Neural cell (in vitro differentiated cells): Measurements from ENCODE around the gene PREX1. TPM values are rescaled to one million over a fixed set of nuclear protein-coding genes. Genes with fewer than 3 reads are reported as not detected.

Source experiments
- H2AFZ ChIP-seq: fragments of 200-600, 300-800 bp; sonication (generic), shearing (Covaris generic); 2 replicates; pipeline ENCODE4 v1.6.0; 2014; ENCODE audit warnings: low read depth, mild to moderate bottlenecking, antibody characterized with exemption, low read length, moderate library complexity
- H3F3A ChIP-seq: fragments of 200-600 bp; shearing (Covaris generic); 2 replicates; pipeline ENCODE4 v1.6.1; 2016; ENCODE audit warnings: mild to moderate bottlenecking, moderate library complexity, mixed read lengths, antibody characterized with exemption, low read length; ENCODE audit not compliant: insufficient read depth, poor library complexity, severe bottlenecking
- H3K27ac ChIP-seq: fragments of 200-600, 300-800 bp; sonication (generic), shearing (Covaris generic); 2 replicates; pipeline ENCODE4 v1.5.1; 2014; ENCODE audit warnings: mild to moderate bottlenecking, low read length, moderate library complexity
- H3K27me3 ChIP-seq: fragments of 300-800, 200-600 bp; sonication (generic), shearing (Covaris generic); 2 replicates; pipeline ENCODE4 v1.6.0; 2014; ENCODE audit warnings: mild to moderate bottlenecking, low read depth, low read length, moderate library complexity; ENCODE audit not compliant: insufficient read depth
- H3K36me3 ChIP-seq: fragments of 300-800, 200-600 bp; sonication (generic), shearing (Covaris generic); 2 replicates; pipeline ENCODE4 v1.5.1; 2014; ENCODE audit warnings: mild to moderate bottlenecking, antibody characterized with exemption, low read length, moderate library complexity; ENCODE audit not compliant: insufficient read depth
- H3K4me2 ChIP-seq: fragments of 300-800, 200-600 bp; sonication (generic), shearing (Covaris generic); 2 replicates; pipeline ENCODE4 v1.6.0; 2014; ENCODE audit warnings: mild to moderate bottlenecking, low read length
- H3K4me3 ChIP-seq: fragments of 300-800, 200-600 bp; sonication (generic), shearing (Covaris generic); 2 replicates; pipeline ENCODE4 v1.5.1; 2014; ENCODE audit warnings: mild to moderate bottlenecking, low read length, moderate library complexity
- H3K79me2 ChIP-seq: fragments of 200-600 bp; shearing (Covaris generic); replicated peaks from 2 replicates; pipeline ENCODE4 v1.6.0; 2014; ENCODE audit warnings: mild to moderate bottlenecking, low read length, moderate library complexity; ENCODE audit not compliant: insufficient read depth
- H3K9ac ChIP-seq: fragments of 300-800, 200-600 bp; sonication (generic), shearing (Covaris generic); 2 replicates; pipeline ENCODE4 v1.6.1; 2016; ENCODE audit warnings: mild to moderate bottlenecking, low read length, mixed read lengths
- H3K9me2 ChIP-seq: fragments of 200-600 bp; shearing (Covaris generic); 2 replicates; pipeline ENCODE4 v1.6.1; 2016; ENCODE audit warnings: mild to moderate bottlenecking, low read length, mixed read lengths; ENCODE audit not compliant: insufficient read depth
- H3K9me3 ChIP-seq: fragments of 200-600, 300-800 bp; sonication (generic), shearing (Covaris generic); 2 replicates; pipeline ENCODE4 v1.6.1; 2016; ENCODE audit warnings: mild to moderate bottlenecking, mixed run types, low read length, moderate library complexity, mixed read lengths
- H4K20me1 ChIP-seq: fragments of 200-600 bp; shearing (Covaris generic); 2 replicates; pipeline ENCODE4 v1.6.1; 2016; ENCODE audit warnings: mild to moderate bottlenecking, mixed run types; ENCODE audit not compliant: insufficient read depth
- EP300 ChIP-seq: fragments of 450-650 bp; conservative IDR thresholded peaks from 2 replicates; pipeline ENCODE4 v1.6.1; 2014; ENCODE audit warnings: antibody characterized with exemption, mild to moderate bottlenecking, moderate library complexity; ENCODE audit not compliant: poor library complexity, severe bottlenecking
- EZH2 ChIP-seq: fragments of 200-600, 300-800 bp; shearing (Covaris generic), sonication (generic); IDR thresholded peaks from 2 replicates; pipeline ENCODE4 v1.6.1; 2014; ENCODE audit warnings: antibody characterized with exemption, low read length, borderline replicate concordance, mild to moderate bottlenecking; ENCODE audit not compliant: insufficient read depth, poor library complexity, severe bottlenecking
- MXI1 ChIP-seq: fragments of 450-650 bp; conservative IDR thresholded peaks from 2 replicates; pipeline ENCODE4 v1.6.1; 2014; ENCODE audit warnings: antibody characterized with exemption, mild to moderate bottlenecking; ENCODE audit not compliant: poor library complexity, severe bottlenecking
- POLR2AphosphoS5 ChIP-seq: IDR thresholded peaks from 2 replicates; pipeline ENCODE4 v1.6.1; 2012
- RAD21 ChIP-seq: fragments of 450-650 bp; conservative IDR thresholded peaks from 2 replicates; pipeline ENCODE4 v1.6.1; 2014; ENCODE audit warnings: antibody characterized with exemption, mild to moderate bottlenecking, moderate library complexity
- SMC3 ChIP-seq: fragments of 450-650 bp; conservative IDR thresholded peaks from 2 replicates; pipeline ENCODE4 v1.6.1; 2014; ENCODE audit warnings: antibody characterized with exemption, mild to moderate bottlenecking, moderate library complexity; ENCODE audit not compliant: poor library complexity
- TAF1 ChIP-seq: IDR thresholded peaks from 2 replicates; pipeline ENCODE4 v1.6.1; 2012; ENCODE audit warnings: low read depth
- polyA plus RNA-seq: library from polyadenylated mRNA; depleted of rRNA; stranded (reverse); fragments of >200 nt; gene quantifications from 2 replicates; pipeline ENCODE4 v1.2.3, GENCODE V29; 2014
- TF ChIP-seq, protein P1 (sequence below): IDR thresholded peaks from 2 replicates; pipeline ENCODE4 v1.6.1; 2012; ENCODE audit warnings: borderline replicate concordance
- TF ChIP-seq, protein P2 (sequence below): fragments of 450-650 bp; IDR thresholded peaks from 2 replicates; pipeline ENCODE4 v1.5.1; 2014; ENCODE audit warnings: antibody characterized with exemption, mild to moderate bottlenecking, moderate library complexity; ENCODE audit not compliant: poor library complexity, severe bottlenecking

PREX1 gene
- polyA plus RNA-seq, 1 donor from 2014 or later, result 0.06 TPM

GRCh38 chr20:48644286-48644828 is 183.4 kb downstream of the PREX1 start:
- H3F3A ChIP-seq, result no peaks in the 10 kb centered on the region

DNA sequence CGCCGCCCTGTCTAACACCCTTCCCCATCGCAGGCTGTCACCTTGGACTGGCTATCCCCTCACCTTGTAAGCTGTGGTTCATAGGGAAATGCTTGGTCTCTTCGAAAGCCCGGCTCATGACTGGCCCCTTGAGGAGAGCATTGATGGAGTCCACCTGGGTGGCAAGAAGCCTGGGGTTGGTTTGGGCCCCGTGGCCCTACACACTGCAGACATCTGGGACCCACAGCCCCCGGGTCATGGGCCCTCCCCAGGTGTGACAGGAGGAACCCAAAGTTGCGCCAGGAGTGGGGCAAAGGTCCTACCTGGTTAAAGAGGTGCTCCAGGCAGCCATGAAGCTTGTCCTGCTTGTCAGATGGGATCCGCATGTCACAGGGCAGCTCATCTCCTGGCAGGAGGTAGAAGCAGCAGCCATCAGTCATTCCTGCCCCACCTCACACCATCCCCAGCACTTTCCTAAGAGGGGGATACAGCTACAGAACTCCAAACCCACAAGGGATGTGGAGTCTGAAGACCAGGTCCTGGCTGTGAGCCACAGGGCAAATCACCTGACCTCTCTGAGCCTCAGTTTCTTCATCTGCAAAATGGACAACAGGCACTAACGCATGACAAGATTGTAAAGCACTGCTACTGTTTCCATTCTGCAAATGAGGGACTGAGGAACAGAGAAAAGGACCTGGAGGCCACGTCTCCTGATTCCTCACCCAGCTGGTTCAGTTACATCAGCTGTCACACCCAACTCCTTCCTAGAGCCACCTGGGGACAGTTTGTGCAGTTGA is 185.5 kb downstream of the PREX1 start:
- Histone ChIP-seq H2AFZ (no peak overlapping the region), H3K79me2 (no peaks in the 10 kb centered on the region), H3K4me2 (no peak overlapping the region), H3K27ac (no peak overlapping the region), H3K9ac (no peak overlapping the region), H3K36me3 (no peaks in the 10 kb centered on the region), H4K20me1 (no peaks in the 10 kb centered on the region), H3K27me3 (no peaks in the 10 kb centered on the region), H3F3A (no peaks in the 10 kb centered on the region), H3K9me2 (no peaks in the 10 kb centered on the region), H3K4me3 (no peak overlapping the region), H3K9me3 (no peaks in the 10 kb centered on the region)
- no peak for TF ChIP-seq EZH2
- no peak for TF ChIP-seq EP300
- TF ChIP-seq, protein P1, sequence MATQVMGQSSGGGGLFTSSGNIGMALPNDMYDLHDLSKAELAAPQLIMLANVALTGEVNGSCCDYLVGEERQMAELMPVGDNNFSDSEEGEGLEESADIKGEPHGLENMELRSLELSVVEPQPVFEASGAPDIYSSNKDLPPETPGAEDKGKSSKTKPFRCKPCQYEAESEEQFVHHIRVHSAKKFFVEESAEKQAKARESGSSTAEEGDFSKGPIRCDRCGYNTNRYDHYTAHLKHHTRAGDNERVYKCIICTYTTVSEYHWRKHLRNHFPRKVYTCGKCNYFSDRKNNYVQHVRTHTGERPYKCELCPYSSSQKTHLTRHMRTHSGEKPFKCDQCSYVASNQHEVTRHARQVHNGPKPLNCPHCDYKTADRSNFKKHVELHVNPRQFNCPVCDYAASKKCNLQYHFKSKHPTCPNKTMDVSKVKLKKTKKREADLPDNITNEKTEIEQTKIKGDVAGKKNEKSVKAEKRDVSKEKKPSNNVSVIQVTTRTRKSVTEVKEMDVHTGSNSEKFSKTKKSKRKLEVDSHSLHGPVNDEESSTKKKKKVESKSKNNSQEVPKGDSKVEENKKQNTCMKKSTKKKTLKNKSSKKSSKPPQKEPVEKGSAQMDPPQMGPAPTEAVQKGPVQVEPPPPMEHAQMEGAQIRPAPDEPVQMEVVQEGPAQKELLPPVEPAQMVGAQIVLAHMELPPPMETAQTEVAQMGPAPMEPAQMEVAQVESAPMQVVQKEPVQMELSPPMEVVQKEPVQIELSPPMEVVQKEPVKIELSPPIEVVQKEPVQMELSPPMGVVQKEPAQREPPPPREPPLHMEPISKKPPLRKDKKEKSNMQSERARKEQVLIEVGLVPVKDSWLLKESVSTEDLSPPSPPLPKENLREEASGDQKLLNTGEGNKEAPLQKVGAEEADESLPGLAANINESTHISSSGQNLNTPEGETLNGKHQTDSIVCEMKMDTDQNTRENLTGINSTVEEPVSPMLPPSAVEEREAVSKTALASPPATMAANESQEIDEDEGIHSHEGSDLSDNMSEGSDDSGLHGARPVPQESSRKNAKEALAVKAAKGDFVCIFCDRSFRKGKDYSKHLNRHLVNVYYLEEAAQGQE, result no peak
- no peak for TF ChIP-seq TAF1
- TF ChIP-seq SMC3, result no peak
- TF ChIP-seq, protein P2, sequence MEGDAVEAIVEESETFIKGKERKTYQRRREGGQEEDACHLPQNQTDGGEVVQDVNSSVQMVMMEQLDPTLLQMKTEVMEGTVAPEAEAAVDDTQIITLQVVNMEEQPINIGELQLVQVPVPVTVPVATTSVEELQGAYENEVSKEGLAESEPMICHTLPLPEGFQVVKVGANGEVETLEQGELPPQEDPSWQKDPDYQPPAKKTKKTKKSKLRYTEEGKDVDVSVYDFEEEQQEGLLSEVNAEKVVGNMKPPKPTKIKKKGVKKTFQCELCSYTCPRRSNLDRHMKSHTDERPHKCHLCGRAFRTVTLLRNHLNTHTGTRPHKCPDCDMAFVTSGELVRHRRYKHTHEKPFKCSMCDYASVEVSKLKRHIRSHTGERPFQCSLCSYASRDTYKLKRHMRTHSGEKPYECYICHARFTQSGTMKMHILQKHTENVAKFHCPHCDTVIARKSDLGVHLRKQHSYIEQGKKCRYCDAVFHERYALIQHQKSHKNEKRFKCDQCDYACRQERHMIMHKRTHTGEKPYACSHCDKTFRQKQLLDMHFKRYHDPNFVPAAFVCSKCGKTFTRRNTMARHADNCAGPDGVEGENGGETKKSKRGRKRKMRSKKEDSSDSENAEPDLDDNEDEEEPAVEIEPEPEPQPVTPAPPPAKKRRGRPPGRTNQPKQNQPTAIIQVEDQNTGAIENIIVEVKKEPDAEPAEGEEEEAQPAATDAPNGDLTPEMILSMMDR, result no peak
- no peak for TF ChIP-seq RAD21
- no peak for TF ChIP-seq POLR2AphosphoS5
- no peak for TF ChIP-seq MXI1

More at GRCh38 chr20:48644286-48644828, 183.4 kb downstream of the PREX1 start:
- Histone ChIP-seq H3K4me2 (no peak overlapping the region), H3K9me2 (no peaks in the 10 kb centered on the region), H3K9me3 (no peaks in the 10 kb centered on the region), H3K36me3 (no peaks in the 10 kb centered on the region), H3K4me3 (no peak overlapping the region), H2AFZ (no peak overlapping the region), H3K27me3 (no peaks in the 10 kb centered on the region), H3K9ac (no peak overlapping the region), H3K27ac (no peak overlapping the region), H4K20me1 (no peaks in the 10 kb centered on the region), H3K79me2 (no peaks in the 10 kb centered on the region)
- TF ChIP-seq EP300 (no peak), TAF1 (no peak), POLR2AphosphoS5 (no peak), EZH2 (no peak), RAD21 (no peak), MXI1 (no peak), SMC3 (no peak)
- TF ChIP-seq, protein P2, result no peak
- TF ChIP-seq, protein P1, result no peak
